Muscle of leg (tissue), 11 donors: ENCODE data around the gene TRIM65. TPM values are rescaled to one million over a fixed set of nuclear protein-coding genes. Genes with fewer than 3 reads are reported as not detected.
"Not testable (repeated sequence)": the region's sequence is repeated elsewhere in the genome, so short reads cannot be mapped to it uniquely, and the experiment has no call there.

Experiments
- DNase-seq: peaks from one replicate; pipeline ENCODE4 v3.0.0; 2013
- H3K27ac ChIP-seq: one replicate; pipeline ENCODE4 v1.5.1; 2013; ENCODE audit warnings: mild to moderate bottlenecking, low read length, control low read depth
- H3K27me3 ChIP-seq: one replicate; pipeline ENCODE4 v1.6.1; 2013; ENCODE audit warnings: low read length; ENCODE audit not compliant: control insufficient read depth, insufficient read depth
- H3K36me3 ChIP-seq: one replicate; pipeline ENCODE4 v1.6.1; 2013; ENCODE audit warnings: low read length; ENCODE audit not compliant: control insufficient read depth, insufficient read depth
- H3K4me1 ChIP-seq: one replicate; pipeline ENCODE4 v1.6.1; 2013; ENCODE audit warnings: low read length; ENCODE audit not compliant: control insufficient read depth, insufficient read depth
- H3K4me3 ChIP-seq: one replicate; pipeline ENCODE4 v1.5.1; 2013; ENCODE audit warnings: low read length, control low read depth
- H3K9me3 ChIP-seq: replicated peaks from 2 replicates; pipeline ENCODE4 v1.6.1; 2013; ENCODE audit warnings: low read depth, low read length; ENCODE audit not compliant: control insufficient read depth
- WGBS: methylation state at CpG from one replicate; pipeline ENCODE4 v1.1.5; 2013; ENCODE audit warnings: missing lambda C conversion rate; ENCODE audit not compliant: insufficient coverage; 5-methylcytosine and 5-hydroxymethylcytosine counted together
- polyA plus RNA-seq, 8 donors: library from polyadenylated mRNA; unstranded; fragments of 120-200 nt; gene quantifications; one replicate each; pipeline versions ENCODE4 v1.2.1 to v1.2.3, GENCODE V29; 2013; ENCODE audit warnings: inconsistent platforms in 1 of 8, low replicate concordance in 1 of 8; ENCODE audit not compliant: insufficient read length in 8 of 8, insufficient read depth in 1 of 8
- total RNA-seq: library from RNA; stranded (reverse); fragments of 120-200 nt; gene quantifications from one replicate; pipeline ENCODE4 v1.2.4, GENCODE V29; 2013

The TRIM65 gene
- total and polyA plus RNA-seq, 9 donors, result 12.7 to 19.5 (median 15.8) TPM

- peaks cover 31% of the 10 kb centered on the region for H3K4me1 ChIP-seq
- not testable (repeated sequence) for H3K36me3 ChIP-seq, H3K27me3 ChIP-seq, DNase-seq, H3K9me3 ChIP-seq, H3K4me3 ChIP-seq
- 68% methylated on average over 11 of the region's 17 CpGs for WGBS
- peak overlapping the region; percentile 94 for H3K27ac ChIP-seq
Observed at GRCh38 chr17:75865404-75866188, 31.2 kb downstream of the TRIM65 start.

GRCh38 chr17:75864887-75865286 is 31.9 kb downstream of the TRIM65 start:
- not testable (repeated sequence) for H3K36me3 ChIP-seq, H3K27me3 ChIP-seq, DNase-seq, H3K4me3 ChIP-seq, H3K9me3 ChIP-seq
- Histone ChIP-seq H3K4me1 (peaks cover 25% of the 10 kb centered on the region), H3K27ac (peak overlapping the region; percentile 94)
- 51% methylated on average over 2 of the region's 4 CpGs for WGBS

- peaks cover 21% of the 10 kb centered on the region for H3K4me1 ChIP-seq
- H3K27me3 ChIP-seq, result no peaks in the 10 kb centered on the region
- H3K27ac ChIP-seq, result peak overlapping the region; percentile 94
- no peaks in the 10 kb centered on the region for H3K9me3 ChIP-seq
- 0% methylated on average over 4 of the region's 8 CpGs for WGBS
- H3K36me3 ChIP-seq, result no peaks in the 10 kb centered on the region
- no peak overlapping the region for H3K4me3 ChIP-seq
- peak; percentile 95 for DNase-seq
Observed at GRCh38 chr17:75864448-75864871, 32.3 kb downstream of the TRIM65 start.

- Histone ChIP-seq H3K9me3 (no peaks in the 10 kb centered on the region), H3K36me3 (no peaks in the 10 kb centered on the region), H3K4me3 (no peak overlapping the region), H3K4me1 (peaks cover 15% of the 10 kb centered on the region), H3K27me3 (no peaks in the 10 kb centered on the region), H3K27ac (no peak overlapping the region)
- 83% methylated on average over 7 of the region's 9 CpGs for WGBS
- no peak for DNase-seq
Observed at GRCh38 chr17:75861927-75862317, 34.8 kb downstream of the TRIM65 start.

- not testable (repeated sequence) for DNase-seq, H3K27me3 ChIP-seq, H3K9me3 ChIP-seq, H3K27ac ChIP-seq, H3K36me3 ChIP-seq, H3K4me3 ChIP-seq
- H3K4me1 ChIP-seq, result peaks cover 17% of the 10 kb centered on the region
- WGBS, result 92% methylated on average over 6 of the region's 10 CpGs
Observed at GRCh38 chr17:75859358-75859757, 37.4 kb downstream of the TRIM65 start.

DNA sequence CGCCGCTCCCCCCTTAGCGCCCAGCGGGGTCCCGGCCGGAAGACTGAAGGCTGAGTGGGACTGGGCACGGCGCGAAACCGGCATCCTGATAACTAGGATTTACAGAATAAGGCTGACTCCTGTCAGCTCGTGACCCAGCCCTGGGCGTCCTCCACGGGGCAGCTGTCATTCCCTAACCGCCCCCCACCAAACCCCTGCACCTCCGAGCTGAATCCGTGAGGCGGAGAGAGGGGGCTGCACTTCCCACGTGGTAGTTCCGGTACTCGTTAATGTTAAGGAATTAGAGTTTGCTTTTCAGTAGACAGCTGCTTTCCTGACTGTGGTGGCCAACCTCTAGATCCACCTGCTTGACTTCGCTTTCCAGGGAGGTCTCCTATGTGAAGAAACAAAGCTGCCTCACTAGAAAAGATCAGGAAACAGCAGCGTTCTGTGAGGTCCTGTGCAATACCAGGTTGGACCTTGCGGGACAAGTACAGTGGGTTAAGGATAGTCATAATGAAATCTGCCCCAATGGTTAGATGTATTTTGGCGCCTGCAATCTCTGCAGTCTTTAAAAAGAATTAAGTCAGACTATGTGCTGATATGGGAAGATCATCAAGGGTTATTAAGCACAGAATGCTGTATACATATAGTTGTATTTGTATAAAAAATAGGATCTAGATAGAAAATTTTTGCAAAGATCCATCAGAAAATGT is 40.5 kb downstream of the TRIM65 start:
- DNase-seq, result peak; percentile 54
- Histone ChIP-seq H3K4me1 (peaks cover 23% of the 10 kb centered on the region), H3K36me3 (peaks cover 7% of the 10 kb centered on the region), H3K4me3 (peak overlapping the region; percentile 96), H3K27ac (peak overlapping the region; percentile 99), H3K27me3 (no peaks in the 10 kb centered on the region), H3K9me3 (no peaks in the 10 kb centered on the region)
- under 1% methylated on average over 16 of the region's 24 CpGs for WGBS

DNA sequence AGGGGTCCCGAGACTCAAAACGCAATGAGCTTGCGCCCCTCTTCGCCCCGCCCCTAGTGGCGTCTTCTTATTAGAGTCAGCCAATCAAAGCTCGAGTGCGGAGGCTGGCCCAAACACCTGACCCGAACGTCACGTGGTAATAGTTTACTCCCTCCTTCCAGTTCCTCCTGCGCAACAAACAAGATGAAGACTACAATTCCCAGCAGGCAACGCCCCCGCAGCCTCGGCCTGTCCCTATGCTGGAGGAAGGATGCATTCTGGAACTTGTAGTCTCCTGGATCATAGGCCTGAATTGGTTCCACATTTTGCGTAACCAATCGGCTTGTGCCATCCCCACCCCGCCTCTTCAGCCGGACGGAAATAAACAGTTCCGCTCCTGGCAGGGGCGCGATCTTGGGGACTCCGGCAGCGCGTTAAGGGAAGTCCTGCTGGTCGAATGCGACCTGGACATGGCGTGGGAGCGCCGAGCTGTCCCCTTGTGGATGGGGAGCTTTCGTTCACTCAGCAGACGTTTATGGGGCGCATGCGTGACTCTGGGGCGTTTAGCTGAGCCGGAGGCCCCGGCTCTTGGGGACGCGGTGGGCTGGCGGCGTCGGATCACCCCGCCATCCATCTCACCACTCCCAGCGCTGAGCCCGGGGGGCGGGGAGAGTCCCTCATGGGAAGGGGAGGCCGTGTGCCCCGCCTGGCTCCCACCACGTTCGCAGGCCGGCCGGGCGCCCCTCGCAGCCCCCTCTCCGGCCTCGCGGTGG is 41.3 kb downstream of the TRIM65 start, which contains the start of gene WBP2:
Gene WBP2, minus strand, starts transcription at position 26 of the 752 bp plus-strand sequence. CDS start 38 bp downstream, outside the sequence.
- H3K27ac ChIP-seq, result peak within 1 kb of the TSS; percentile 99
- WGBS, result under 1% methylated on average over 49 of the region's 58 CpGs
- H3K36me3 ChIP-seq, result peaks cover 14% of the 10 kb centered on the region
- H3K27me3 ChIP-seq, result no peaks in the 10 kb centered on the region
- H3K4me3 ChIP-seq, result peak within 1 kb of the TSS; percentile 96
- no peaks in the 10 kb centered on the region for H3K9me3 ChIP-seq
- DNase-seq, result peak; percentile 100
- peaks cover 23% of the 10 kb centered on the region for H3K4me1 ChIP-seq

GRCh38 chr17:75854881-75855309 is 41.9 kb downstream of the TRIM65 start:
- no peaks in the 10 kb centered on the region for H3K27me3 ChIP-seq
- WGBS, result 0% methylated on average over 16 of the region's 19 CpGs
- H3K4me1 ChIP-seq, result peaks cover 24% of the 10 kb centered on the region
- H3K9me3 ChIP-seq, result no peaks in the 10 kb centered on the region
- DNase-seq, result no peak
- peaks cover 16% of the 10 kb centered on the region for H3K36me3 ChIP-seq
- peak overlapping the region; percentile 93 for H3K27ac ChIP-seq
- H3K4me3 ChIP-seq, result peak overlapping the region; percentile 60

GRCh38 chr17:75854101-75854748 is 42.5 kb downstream of the TRIM65 start:
- WGBS, result 45% methylated on average over 3 of the region's 7 CpGs
- DNase-seq, result peak; percentile 54
- H3K9me3 ChIP-seq, result no peaks in the 10 kb centered on the region
- peaks cover 31% of the 10 kb centered on the region for H3K4me1 ChIP-seq
- H3K27ac ChIP-seq, result peak overlapping the region; percentile 93
- peaks cover 23% of the 10 kb centered on the region for H3K36me3 ChIP-seq
- H3K27me3 ChIP-seq, result no peaks in the 10 kb centered on the region
- H3K4me3 ChIP-seq, result peak overlapping the region; percentile 60
